Skeletal muscle cell (primary cell): ENCODE results near the gene TAGLN2.

Experiments used
- DNase-seq: peaks from one replicate; pipeline ENCODE4 v3.0.0-alpha.2; 2010; ENCODE audit warnings: low read depth
- H3K4me3 ChIP-seq: 2 replicates; pipeline ENCODE4 v1.5.1; 2011; ENCODE audit warnings: low read depth, mild to moderate bottlenecking, control low read depth, low read length, moderate library complexity

TAGLN2 gene

DNA sequence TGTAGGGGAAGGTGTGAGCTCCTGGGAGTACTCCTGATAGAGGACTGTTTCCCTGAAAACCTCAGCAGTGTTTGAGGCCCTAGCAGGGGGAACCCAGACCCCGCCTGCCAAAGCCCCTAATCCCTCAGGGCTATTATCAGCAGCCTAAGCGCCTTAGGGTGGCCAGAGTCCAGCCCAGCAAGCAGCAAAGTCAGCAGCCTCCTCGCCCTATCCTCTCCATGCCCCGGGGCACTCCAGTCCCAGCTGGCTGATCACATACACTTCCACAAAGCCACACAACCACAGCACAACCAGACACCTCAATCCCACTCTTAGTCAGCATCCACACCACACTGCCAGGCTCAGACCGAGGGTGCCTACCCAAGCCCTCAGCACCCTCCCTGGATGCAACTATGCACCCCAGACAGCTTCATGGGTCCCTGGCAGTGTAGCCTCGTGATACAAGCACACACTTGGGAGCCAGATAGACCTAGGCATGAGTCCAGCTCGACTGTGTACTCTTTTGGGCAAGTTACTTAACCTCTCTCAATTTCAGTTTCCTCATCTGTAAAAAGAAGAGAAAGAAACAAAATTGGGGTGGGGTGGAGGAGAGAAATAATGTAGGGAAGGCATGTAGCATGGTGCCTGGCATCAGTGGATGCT is 13.0 kb upstream of the TAGLN2 start:
- DNase-seq: no peak
- H3K4me3 ChIP-seq: no peak overlapping the region

DNA sequence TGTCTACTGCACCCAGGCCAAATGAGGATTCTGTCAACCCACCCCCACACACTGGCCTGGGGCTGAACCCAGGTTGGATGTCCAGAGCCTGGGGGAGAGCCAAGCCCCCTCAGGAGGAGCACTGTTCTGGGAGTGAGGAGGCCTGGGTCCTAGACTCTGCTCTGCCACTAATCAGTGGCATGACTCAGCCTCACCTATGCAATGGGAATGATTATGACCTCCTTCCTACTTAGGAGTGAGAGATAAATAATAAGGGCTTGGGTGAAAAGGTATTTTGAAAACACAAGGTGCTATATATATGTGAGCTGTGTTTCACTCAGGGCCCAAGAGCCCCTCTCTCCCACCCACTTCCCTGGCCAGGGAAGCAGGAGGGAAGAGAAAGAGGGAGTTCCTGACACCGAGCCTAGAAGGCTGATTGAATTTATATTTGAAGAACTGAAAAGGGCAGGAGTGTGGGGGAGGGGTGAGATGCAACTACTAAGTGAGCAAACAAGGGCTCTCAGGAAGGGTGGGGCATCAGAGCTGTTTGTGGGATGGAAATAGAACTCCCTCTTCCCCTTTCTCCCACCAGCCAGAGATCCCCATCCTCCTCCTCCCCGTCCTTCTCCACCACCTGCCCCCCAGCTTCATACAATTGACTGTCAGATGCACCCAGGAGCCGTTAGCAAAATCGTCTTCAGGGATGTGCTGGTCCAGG is 11.9 kb upstream of the TAGLN2 start:
- H3K4me3 ChIP-seq: no peak overlapping the region
- DNase-seq: no peak

DNA sequence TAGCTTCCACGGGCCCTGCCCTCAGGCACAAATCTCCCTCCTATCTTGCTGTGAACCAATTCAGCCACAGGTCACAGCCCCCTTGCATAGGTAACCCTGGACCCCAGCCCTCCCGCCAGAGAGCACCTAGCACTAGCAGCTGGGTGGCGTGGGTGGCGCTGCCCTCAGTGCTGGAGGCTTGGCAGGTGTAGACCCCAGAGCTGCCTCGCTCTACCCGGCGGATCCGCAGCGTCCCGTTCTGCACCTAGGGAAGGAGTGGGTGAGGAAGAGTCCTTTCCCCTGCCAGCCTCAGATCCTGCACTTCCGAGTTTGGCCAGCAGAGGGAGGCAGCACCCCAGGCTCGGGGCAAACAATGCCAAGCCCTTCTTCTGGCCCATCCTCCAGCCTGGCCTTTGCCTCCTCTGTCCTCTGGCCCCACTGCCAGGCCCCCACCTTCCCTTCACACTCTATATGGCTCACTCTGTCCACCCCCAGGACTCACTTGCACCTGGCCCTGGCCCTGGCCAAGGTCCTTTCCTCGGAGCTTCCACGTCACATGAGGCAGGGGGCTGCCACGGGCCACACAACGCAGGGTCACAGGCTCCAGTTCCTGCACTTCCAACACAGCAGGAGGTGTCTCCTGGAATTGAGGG is 11.1 kb upstream of the TAGLN2 start:
- H3K4me3 ChIP-seq: no peak overlapping the region
- DNase-seq: no peak

DNA sequence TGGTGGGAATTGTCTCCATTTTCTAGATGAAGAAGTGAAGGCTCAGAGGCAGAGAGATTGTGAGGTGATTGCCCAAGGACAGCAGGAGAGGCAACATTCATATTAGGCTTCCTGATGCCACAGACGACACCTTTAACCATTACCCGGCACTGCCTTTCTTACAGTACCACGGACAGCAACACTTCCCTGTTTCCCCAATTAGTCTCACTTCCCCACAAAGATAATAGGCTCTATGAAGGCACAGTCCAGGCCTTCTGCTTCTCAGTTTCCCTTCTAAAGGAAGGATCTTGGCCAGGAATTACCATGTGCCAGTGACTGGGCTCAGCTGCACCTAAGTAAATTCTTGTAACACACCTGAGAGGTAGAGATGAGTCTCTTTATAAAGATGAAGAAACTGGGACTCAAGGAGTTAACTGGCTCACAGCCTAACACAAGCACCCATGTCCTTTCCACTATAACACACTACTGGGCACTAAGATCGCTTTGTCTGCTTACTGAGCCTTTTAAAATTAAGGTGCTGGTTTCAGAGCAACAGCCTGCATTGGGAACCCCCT is 10.5 kb upstream of the TAGLN2 start:
- DNase-seq: no peak
- no peak overlapping the region for H3K4me3 ChIP-seq

DNA sequence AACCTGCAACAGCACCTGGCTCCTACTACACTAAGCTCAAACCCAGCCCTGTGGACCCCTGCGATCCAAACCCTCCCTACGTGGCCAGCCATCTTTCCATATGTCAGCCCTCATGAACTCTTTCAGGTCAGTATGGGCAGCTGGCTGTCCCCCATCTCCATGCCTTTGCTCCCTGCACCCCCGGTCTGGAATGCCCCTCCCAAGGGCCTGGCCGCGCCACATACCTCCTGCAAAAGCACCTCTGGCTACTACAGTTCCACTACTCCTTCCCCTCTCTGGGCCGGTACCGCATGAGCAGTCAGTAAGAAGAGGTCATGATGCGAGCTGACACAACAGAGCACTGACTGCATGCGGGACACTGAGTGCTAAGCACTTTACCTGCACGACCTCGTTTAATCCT is 10.0 kb upstream of the TAGLN2 start:
- no peak overlapping the region for H3K4me3 ChIP-seq
- DNase-seq: no peak

DNA sequence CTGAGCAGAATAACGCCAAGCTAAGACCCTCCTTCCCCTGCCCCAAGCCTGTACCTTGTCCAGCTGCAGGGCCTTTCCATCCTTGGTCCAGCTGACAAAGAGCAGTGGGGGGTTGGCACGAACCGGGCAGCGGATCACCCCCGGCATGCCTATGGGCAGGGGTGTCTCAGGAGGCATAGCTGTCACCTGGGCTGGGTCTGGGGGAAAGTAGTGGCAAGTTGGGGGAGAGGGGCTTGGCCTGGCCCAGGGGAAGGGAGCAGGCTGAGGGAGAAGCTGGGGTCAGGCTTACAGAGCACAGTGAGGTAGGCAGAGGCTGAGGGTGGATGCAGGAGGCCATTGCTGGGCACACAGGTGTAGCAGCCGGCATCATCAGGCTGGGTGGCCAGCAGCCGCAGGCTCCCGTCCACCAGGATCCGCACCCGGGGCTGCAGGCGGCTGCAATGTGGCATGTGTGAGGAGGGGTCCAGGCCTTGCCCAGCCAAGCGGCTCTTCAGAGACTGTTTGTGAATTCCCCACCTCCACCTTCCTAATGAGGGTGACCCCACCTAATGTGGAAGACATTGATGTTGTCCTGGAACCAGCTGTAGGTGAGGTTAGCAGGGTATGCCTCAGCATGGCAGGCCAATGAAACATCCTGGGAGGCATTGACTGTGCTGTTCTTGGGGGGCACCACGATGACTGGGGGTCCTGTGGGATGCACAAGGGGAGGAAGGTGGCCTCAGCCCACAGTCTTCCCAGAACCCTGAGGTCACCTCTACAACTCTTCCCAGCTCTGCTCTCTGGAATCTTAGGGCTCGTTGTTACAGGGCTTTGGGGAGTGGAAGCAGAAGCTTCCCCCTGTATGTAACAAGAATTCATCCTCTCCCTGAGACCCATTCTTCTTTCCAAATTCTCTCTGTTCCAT is 9.1 kb upstream of the TAGLN2 start:
- H3K4me3 ChIP-seq: no peak overlapping the region
- no peak for DNase-seq

DNA sequence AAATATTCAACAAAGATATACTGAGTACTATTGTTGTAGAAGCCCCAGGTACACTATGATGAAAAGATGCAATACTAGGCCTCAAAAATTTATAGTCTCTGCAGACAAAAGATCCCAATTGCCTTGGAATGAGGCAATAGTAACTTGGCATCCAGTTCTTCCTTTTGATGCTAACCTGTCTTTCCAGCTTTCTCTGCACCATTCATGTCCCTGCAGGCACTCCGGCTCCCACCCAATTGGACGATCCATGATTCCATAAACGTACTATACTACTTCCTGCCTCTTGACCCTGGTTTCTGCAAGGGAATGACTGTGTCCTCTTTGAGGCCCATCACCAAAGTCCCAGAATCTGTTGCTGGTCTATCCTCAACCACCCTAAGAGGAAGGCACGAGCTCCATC is 8.0 kb upstream of the TAGLN2 start:
- no peak overlapping the region for H3K4me3 ChIP-seq
- no peak for DNase-seq

DNA sequence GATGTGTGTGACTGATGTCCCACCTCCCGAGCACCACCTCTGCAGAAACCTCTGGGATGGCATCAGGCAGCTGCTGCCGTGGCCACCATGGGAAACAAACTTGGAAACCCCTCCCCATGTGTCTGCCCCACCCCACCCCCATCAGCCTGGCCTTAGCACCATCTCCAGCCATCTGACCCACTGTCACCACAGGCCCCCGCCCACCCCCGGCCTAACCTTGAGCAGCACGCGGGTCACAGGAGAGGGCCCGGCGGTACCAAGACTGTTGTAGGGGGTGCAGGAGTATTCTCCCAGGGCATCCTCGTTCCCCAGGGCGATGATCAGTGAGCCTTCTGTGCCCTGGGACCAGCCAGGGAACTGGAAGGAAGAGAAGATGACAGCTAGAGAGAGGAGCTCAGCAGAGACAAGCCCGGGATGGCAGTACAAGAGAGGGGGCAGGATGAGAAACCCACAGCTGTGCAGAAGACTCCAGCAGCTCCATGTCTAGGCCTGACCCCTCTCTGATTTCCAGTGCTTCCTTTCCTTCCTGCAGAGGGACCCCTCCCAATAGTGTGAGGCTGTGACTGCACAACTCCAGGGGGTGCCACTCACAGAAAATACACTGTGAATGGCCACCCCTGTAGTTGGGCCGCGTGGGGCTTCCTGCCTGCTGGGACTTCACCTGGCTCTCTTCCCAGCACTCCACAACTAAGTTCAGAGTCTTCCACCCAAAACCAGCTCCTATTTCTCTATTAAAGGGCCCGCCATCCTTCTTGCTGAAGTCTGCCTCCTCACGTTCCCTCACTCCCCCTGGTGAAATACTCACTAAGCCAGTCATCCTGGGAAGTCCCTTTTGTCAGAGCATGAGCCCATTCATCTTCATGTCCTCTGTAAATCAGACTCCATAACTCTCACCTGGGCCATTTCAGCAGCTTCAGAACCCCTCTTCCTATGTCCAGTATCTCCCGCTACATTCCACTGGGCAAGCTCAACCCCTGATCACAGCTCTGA is 7.3 kb upstream of the TAGLN2 start:
- H3K4me3 ChIP-seq: no peak overlapping the region
- DNase-seq: no peak

DNA sequence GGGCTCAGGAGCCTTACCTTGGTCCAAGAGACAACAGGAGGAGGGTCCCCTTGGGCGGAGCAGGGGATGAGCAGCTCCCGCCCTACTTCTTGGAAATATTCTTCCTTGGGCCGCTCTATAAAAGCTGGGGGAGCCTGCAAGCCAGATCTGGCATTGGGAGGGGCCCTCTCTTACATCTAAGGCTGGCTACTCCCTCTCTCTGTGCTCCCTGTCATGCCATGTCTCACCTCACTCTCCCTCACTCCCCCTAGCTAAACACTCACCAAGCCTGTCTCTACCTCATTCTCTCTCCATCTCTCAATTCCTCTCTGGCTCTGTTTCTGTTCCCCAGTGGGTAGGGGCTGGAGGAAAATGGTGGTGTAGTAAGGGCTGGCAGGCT is 6.5 kb upstream of the TAGLN2 start:
- no peak for DNase-seq
- no peak overlapping the region for H3K4me3 ChIP-seq

DNA sequence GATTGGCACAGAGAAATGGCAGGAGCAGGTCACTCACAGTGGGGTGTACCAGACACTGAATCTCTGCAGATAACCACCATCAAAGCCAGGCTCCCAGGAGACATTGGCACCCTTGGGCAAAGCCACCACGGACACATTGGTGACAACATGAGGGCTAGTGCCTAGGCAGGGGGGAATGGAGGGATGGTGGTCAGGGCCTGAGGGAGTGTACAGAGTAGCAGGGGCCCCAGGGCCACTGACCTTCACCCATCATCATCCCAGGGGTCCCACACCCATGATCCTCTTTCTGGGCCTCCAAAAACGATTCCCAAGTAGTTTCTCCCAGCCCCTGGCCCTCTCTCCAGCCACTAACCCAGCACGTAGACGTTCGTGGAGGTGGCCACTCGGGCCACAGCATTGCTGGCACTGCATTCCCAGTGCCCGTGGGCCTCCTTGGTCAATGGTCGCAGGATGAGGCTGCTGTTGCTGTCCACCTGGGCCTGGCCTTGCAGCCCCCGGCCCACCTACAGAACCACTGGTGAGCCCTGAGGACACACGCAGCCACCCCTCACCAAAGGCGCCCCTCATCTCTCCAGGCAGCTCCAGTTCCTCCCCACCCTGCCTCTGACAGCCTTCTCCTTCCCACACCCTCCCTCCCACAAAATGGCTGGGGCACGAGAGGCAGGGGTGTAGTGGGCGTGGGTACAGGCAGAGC is 5.9 kb upstream of the TAGLN2 start:
- no peak overlapping the region for H3K4me3 ChIP-seq
- no peak for DNase-seq

DNA sequence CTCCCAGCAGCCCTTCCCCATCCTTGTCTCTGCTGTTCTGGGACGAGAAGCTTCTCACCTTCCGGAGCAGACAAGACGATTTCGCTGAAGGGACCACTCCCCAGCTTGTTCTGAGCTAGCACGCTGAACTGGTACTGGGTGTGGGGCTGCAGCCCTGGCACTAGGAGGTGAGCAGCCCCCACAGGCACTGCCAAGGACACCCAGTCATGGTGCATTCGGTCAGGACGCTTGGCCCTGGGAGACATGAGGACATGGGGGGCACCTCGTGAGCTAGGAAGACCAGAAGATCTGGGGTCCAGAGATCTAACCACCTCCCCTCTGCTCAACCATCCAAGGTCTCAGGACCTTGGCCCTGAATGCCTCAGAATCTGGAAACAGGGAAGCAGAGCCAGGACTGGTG is 5.3 kb upstream of the TAGLN2 start:
- H3K4me3 ChIP-seq: no peak overlapping the region
- DNase-seq: no peak

DNA sequence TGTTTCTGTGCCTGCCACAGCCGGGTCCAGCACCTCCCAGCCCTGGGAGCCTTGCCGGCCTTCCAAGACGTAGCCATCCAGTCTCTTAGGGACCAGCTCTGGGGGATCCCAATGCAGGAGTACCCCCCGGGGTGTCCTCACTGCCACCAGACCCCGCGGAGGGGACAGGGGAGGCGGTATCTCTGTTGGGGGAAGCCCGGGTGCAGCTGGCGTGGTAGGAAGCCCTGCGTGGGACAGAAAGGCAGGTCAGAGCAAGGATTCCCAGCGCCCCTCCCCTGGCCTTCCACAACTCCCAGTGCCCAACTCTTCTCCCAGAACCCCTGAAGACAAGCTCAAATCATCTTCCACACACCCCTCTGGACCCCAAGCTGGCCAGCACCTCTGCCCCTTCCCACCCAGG is 4.9 kb upstream of the TAGLN2 start:
- H3K4me3 ChIP-seq: no peak overlapping the region
- no peak for DNase-seq

DNA sequence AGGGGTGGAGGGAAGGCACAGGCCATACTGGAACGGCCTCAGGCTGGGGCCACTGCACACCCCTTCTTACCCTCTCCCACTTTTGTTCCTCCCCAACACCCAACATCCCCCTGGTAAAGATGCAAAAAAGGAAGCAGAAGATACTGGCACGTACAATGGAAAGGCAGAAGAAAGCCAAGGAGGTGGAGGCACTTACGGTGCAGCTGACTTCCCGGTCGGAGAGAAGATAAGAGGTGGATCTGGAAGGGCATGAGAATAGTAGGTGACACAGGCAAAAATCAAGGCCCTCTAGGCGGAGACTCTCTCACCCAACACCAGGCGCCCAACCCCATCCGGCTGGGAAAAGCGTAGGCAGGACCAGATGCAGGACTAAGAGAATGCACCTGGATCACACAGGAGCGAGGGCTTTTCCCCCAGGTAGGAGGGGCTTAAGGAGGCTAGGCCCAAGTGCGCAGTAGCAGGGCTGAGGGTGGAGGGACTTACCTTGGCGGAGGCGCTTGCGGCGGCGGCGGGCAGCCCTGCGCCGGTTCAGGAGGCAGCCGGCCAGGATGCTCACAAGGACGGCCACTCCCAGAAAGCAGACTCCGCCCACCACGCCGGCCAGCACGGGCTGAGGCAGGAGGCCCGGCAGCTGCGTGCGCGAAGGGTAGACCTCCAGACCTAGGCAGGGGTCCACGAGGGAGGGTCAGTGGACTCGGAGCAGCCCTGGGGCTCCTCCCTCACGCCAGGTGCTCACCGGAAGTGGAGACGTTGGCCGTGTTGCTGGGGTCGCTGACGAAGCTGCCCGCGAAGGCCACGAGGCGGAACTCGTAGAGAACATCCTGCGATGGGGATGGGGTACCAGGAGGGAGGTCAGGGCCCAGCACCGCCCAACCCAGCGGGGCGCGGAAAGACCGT is 4.1 kb upstream of the TAGLN2 start:
- DNase-seq: no peak
- H3K4me3 ChIP-seq: no peak overlapping the region

DNA sequence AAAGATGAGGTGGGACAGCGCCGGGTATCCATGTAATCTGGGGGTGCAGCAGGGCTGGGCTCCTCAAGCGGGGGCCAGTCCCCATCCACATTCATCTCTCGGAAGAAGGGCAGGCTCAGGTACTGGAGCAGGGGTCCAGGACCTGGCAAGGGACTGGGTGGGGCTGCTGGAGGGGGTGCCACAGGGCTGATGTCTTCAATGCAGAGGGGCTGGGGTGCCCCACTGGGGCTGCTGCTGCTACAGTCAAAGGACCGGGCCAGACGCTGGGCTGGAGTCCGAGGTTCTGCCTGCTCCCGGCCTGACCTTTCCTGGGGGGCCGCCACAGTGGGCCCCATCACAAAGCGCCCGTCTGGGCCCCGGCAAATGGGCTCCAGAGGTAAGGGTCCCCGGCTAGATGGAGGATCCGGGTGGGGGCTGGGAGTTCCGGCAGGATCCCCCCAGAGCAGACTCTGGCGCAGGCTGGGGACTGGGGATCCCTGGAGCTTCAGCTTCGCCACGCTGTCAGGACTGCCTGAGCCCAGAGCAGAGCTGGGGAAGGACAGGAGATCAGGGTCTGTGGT is 3.3 kb upstream of the TAGLN2 start:
- no peak overlapping the region for H3K4me3 ChIP-seq

DNA sequence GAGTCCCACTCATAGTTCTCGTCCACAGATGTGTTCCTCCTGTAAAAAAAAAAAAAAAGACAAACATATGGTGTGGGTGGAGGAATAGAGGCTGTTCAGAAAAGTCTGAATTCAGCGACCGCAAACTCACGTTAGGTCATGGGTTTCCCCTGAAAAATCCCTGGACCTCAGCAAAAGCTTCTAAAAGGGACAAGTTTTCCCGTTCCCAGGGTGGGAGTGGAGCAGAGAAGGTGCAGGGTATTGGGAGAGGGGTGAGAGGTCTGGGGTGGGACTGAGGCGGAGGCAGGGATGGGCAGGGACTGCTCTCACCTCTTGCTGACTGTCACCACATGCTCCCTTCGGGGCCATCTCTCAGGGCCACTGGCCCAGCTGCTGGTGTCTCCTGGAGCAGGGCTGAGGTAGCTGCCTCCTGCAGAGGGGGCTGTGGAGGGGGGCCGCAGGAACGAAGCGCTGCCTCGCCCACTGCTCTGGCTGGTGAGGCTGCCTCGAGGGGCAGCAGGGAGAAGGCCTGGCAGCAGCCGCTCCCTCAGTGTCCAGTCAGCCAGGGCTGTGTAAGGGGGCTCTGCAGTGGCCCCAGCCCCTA is 2.6 kb upstream of the TAGLN2 start:
- H3K4me3 ChIP-seq: no peak overlapping the region
- no peak for DNase-seq

More for the DNA sequence above, 3.3 kb upstream of the TAGLN2 start:
- DNase-seq: no peak

DNA sequence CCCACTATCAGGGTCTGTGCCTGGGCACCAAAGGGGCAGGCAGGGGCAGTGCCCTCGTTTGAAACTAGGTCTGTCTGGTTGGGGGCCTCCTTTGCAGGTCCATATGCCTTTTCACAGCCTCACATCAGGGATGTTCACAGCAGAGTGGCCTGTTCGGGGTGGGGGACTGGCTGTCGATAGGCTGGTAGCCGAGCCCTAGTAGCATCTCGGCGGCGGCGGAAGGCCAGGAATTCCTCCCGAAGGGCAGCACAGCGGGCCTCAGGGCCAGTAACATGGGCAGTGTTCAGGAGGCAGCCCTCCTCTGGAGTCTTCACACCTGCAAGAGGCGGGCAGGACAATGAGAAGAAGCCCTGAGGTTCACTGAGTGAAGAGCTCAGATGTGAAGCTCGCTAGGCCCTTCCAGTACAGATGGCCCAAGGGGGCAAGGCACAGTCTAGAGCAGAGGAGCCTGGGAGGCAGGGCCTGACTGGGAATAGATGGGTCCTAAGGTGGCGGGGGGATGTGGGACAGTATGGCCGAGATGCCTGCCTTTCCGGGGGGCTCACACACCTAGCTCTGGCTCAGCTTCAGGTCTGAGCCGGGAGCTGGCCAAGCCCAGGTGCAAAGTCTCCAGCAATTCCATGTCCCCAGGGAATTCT is 2.0 kb upstream of the TAGLN2 start:
- no peak overlapping the region for H3K4me3 ChIP-seq
- no peak for DNase-seq
